Measurements from ENCODE around the gene ATP2A3.

Gene ATP2A3

GRCh38 chr17:3964203-3965117 is at the start of gene ATP2A3:
Gene ATP2A3, minus strand, starts transcription at chr17:3964437. Its CDS starts 146 bp downstream, at chr17:3964291.
- Histone ChIP-seq H3K4me1 (ENCODE audit: control insufficient read depth, insufficient read depth, low read length) (peaks cover 3% of the 10 kb centered on the region), H3K36me3 (ENCODE audit: control insufficient read depth, insufficient read depth, low read length) (no peaks in the 10 kb centered on the region), H3K4me3 (ENCODE audit: low read depth, low read length) (peak within 1 kb of the TSS; percentile 56), H3K27me3 (ENCODE audit: control insufficient read depth, insufficient read depth, low read length) (peaks cover 9% of the 10 kb centered on the region), H3K9me3 (ENCODE audit: control insufficient read depth, insufficient read depth, low read length) (no peaks in the 10 kb centered on the region), H3K9ac (ENCODE audit: low read depth, low read length) (no peak within 1 kb of the TSS)

DNA sequence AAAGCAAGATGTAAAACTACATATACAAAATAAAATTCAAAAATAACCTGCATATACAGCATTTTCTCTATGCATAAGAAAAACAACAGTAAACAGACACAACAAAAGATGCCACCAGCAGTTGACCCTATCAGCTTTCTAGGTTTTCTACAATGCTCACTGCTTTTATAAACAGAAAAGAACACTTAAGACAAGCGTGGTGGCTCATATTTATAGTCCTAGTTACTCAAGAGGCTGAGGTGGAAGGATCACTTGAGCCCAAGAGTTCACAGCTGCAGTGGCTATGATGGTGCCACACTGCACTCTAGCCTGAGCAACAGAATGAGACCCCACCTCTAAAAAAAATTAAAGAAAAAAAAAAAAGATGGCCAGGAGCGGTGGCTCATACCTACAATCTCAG is 46.5 kb upstream of the ATP2A3 start:
- H3K36me3 ChIP-seq (ENCODE audit: control insufficient read depth, insufficient read depth, low read length): peaks cover 34% of the 10 kb centered on the region
- no peak overlapping the region for H3K4me3 ChIP-seq (ENCODE audit: low read depth, low read length)
- H3K27me3 ChIP-seq (ENCODE audit: control insufficient read depth, insufficient read depth, low read length): no peaks in the 10 kb centered on the region
- H3K4me1 ChIP-seq (ENCODE audit: control insufficient read depth, insufficient read depth, low read length): peaks cover 2% of the 10 kb centered on the region
- H3K9ac ChIP-seq (ENCODE audit: low read depth, low read length): no peak overlapping the region
- no peaks in the 10 kb centered on the region for H3K9me3 ChIP-seq (ENCODE audit: control insufficient read depth, insufficient read depth, low read length)

- no peaks in the 10 kb centered on the region for H3K9me3 ChIP-seq (ENCODE audit: control insufficient read depth, insufficient read depth, low read length)
- peaks cover 28% of the 10 kb centered on the region for H3K36me3 ChIP-seq (ENCODE audit: control insufficient read depth, insufficient read depth, low read length)
- peaks cover 4% of the 10 kb centered on the region for H3K4me1 ChIP-seq (ENCODE audit: control insufficient read depth, insufficient read depth, low read length)
- no peak overlapping the region for H3K4me3 ChIP-seq (ENCODE audit: low read depth, low read length)
- no peak overlapping the region for H3K9ac ChIP-seq (ENCODE audit: low read depth, low read length)
- H3K27me3 ChIP-seq (ENCODE audit: control insufficient read depth, insufficient read depth, low read length): no peaks in the 10 kb centered on the region
Measured at GRCh38 chr17:4009186-4009785, 45.0 kb upstream of the ATP2A3 start.

GRCh38 chr17:4008441-4009185 is 44.4 kb upstream of the ATP2A3 start:
- Histone ChIP-seq H3K9me3 (ENCODE audit: control insufficient read depth, insufficient read depth, low read length) (no peaks in the 10 kb centered on the region), H3K9ac (ENCODE audit: low read depth, low read length) (no peak overlapping the region), H3K4me1 (ENCODE audit: control insufficient read depth, insufficient read depth, low read length) (peaks cover 6% of the 10 kb centered on the region), H3K36me3 (ENCODE audit: control insufficient read depth, insufficient read depth, low read length) (peaks cover 21% of the 10 kb centered on the region), H3K27me3 (ENCODE audit: control insufficient read depth, insufficient read depth, low read length) (no peaks in the 10 kb centered on the region), H3K4me3 (ENCODE audit: low read depth, low read length) (no peak overlapping the region)

DNA sequence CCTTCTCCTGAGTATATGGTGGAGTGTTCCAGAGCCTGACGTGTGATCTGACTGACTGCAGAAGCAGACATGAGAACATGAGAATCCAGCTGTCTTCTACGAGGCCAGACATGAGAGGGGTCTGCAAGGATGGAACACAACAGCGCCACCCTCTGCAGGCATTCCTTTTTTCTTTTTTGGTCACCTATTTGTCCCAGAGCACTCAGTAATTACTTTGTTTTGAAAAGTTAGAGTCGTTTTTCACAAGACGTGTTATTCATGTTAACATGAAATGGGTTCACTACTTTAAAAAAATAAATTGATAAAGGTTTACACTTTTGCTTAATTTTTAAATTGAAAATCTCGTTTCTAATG is 43.8 kb upstream of the ATP2A3 start:
- H3K36me3 ChIP-seq (ENCODE audit: control insufficient read depth, insufficient read depth, low read length): peaks cover 19% of the 10 kb centered on the region

DNA sequence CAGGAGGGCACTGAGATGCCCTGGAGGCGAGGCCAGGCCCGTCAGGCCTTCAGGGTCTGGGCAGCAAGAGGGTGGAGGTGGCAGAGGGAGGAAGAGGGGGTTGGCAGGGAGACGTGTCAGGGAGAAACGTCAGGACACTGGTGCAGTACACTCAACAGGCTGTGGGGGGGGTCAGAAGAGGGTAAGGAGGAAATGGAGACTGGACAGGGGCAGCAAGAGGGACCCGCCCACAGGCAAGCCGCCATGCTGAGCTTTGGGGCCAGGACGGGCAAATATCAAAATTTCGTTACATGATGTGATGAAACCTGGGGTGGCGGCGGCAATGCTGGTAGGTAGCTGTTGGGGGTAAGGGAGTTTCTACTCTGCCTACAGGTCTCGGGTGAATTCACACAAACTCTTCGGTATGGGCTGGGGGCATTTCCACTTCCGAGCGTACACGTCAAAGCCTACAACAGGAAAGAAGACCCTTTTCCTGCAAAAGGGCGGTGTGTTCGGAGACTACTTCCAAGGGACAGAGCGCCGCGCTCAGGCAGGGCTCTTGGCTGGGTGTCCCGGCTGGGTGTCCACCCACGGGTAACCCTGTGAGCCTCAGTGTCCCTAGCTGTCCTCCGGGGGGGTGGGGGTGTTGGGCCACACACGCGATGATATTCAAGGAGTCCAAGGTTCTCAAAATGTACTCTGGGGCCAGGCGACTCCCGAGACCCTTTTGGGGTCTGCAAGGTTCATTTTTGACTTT is 43.3 kb upstream of the ATP2A3 start:
- no peaks in the 10 kb centered on the region for H3K9me3 ChIP-seq (ENCODE audit: control insufficient read depth, insufficient read depth, low read length)
- H3K4me3 ChIP-seq (ENCODE audit: low read depth, low read length): no peak overlapping the region
- peaks cover 10% of the 10 kb centered on the region for H3K4me1 ChIP-seq (ENCODE audit: control insufficient read depth, insufficient read depth, low read length)
- no peaks in the 10 kb centered on the region for H3K27me3 ChIP-seq (ENCODE audit: control insufficient read depth, insufficient read depth, low read length)
- no peak overlapping the region for H3K9ac ChIP-seq (ENCODE audit: low read depth, low read length)
- H3K36me3 ChIP-seq (ENCODE audit: control insufficient read depth, insufficient read depth, low read length): peaks cover 17% of the 10 kb centered on the region

More for the DNA sequence above, 43.8 kb upstream of the ATP2A3 start:
- Histone ChIP-seq H3K4me1 (ENCODE audit: control insufficient read depth, insufficient read depth, low read length) (peaks cover 10% of the 10 kb centered on the region), H3K4me3 (ENCODE audit: low read depth, low read length) (no peak overlapping the region), H3K27me3 (ENCODE audit: control insufficient read depth, insufficient read depth, low read length) (no peaks in the 10 kb centered on the region), H3K9me3 (ENCODE audit: control insufficient read depth, insufficient read depth, low read length) (no peaks in the 10 kb centered on the region), H3K9ac (ENCODE audit: low read depth, low read length) (no peak overlapping the region)

GRCh38 chr17:4006745-4007211 is 42.5 kb upstream of the ATP2A3 start:
- no peak overlapping the region for H3K9ac ChIP-seq (ENCODE audit: low read depth, low read length)
- H3K4me1 ChIP-seq (ENCODE audit: control insufficient read depth, insufficient read depth, low read length): peaks cover 10% of the 10 kb centered on the region
- H3K36me3 ChIP-seq (ENCODE audit: control insufficient read depth, insufficient read depth, low read length): peaks cover 17% of the 10 kb centered on the region
- no peaks in the 10 kb centered on the region for H3K9me3 ChIP-seq (ENCODE audit: control insufficient read depth, insufficient read depth, low read length)
- no peak overlapping the region for H3K4me3 ChIP-seq (ENCODE audit: low read depth, low read length)
- no peaks in the 10 kb centered on the region for H3K27me3 ChIP-seq (ENCODE audit: control insufficient read depth, insufficient read depth, low read length)

- no peak overlapping the region for H3K4me3 ChIP-seq (ENCODE audit: low read depth, low read length)
- H3K4me1 ChIP-seq (ENCODE audit: control insufficient read depth, insufficient read depth, low read length): peaks cover 10% of the 10 kb centered on the region
- peaks cover 17% of the 10 kb centered on the region for H3K36me3 ChIP-seq (ENCODE audit: control insufficient read depth, insufficient read depth, low read length)
Measured at GRCh38 chr17:4006165-4006589, 41.9 kb upstream of the ATP2A3 start.

DNA sequence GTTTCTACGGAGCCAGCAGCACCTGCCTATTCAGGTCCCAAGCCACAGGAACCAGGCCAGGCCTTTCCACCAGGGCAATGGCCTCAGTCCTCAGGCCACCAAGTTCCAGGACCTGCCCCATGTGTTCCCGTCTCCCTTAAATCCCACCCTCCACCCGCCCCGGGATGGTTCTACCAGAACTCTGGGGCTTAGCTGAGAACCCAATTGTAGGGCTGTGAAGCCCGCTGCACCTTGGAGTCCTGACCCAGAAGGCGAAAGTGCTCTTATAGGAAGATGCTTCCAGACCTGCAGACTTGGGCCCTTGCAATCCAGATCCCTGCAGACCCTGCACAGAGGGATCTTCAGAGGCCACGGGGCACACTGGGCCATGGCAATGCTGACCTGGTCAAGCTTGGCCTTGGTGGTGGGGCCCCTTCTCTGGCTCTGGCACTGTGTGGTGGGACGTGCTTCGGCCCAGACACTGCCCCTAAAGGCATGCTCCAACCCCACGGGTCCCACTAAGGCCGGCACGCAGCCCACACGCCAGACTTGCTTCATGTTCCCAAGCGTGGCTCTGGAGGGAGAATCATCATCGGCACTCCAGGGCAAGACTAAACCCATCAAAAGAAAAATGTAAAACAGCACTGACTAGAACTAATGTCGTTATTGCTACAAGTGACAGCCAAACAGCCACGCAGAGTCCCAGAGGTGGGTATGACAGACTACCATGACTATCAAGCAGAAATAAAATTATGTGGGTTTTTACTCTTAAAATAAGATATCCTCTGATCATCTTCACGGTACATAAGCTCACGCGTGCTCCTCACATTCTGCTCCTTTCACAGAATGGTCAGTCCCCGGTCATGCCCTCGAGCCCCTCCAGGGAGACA is 41.3 kb upstream of the ATP2A3 start:
- peaks cover 10% of the 10 kb centered on the region for H3K4me1 ChIP-seq (ENCODE audit: control insufficient read depth, insufficient read depth, low read length)
- no peaks in the 10 kb centered on the region for H3K9me3 ChIP-seq (ENCODE audit: control insufficient read depth, insufficient read depth, low read length)
- H3K36me3 ChIP-seq (ENCODE audit: control insufficient read depth, insufficient read depth, low read length): peaks cover 17% of the 10 kb centered on the region
- H3K4me3 ChIP-seq (ENCODE audit: low read depth, low read length): no peak overlapping the region
- no peaks in the 10 kb centered on the region for H3K27me3 ChIP-seq (ENCODE audit: control insufficient read depth, insufficient read depth, low read length)
- H3K9ac ChIP-seq (ENCODE audit: low read depth, low read length): no peak overlapping the region

More at GRCh38 chr17:4006165-4006589, 41.9 kb upstream of the ATP2A3 start:
- Histone ChIP-seq H3K9ac (ENCODE audit: low read depth, low read length) (no peak overlapping the region), H3K9me3 (ENCODE audit: control insufficient read depth, insufficient read depth, low read length) (no peaks in the 10 kb centered on the region), H3K27me3 (ENCODE audit: control insufficient read depth, insufficient read depth, low read length) (no peaks in the 10 kb centered on the region)

GRCh38 chr17:4004517-4005295 is 40.5 kb upstream of the ATP2A3 start:
- no peak overlapping the region for H3K9ac ChIP-seq (ENCODE audit: low read depth, low read length)
- no peaks in the 10 kb centered on the region for H3K9me3 ChIP-seq (ENCODE audit: control insufficient read depth, insufficient read depth, low read length)
- peaks cover 17% of the 10 kb centered on the region for H3K36me3 ChIP-seq (ENCODE audit: control insufficient read depth, insufficient read depth, low read length)
- no peaks in the 10 kb centered on the region for H3K27me3 ChIP-seq (ENCODE audit: control insufficient read depth, insufficient read depth, low read length)
- H3K4me1 ChIP-seq (ENCODE audit: control insufficient read depth, insufficient read depth, low read length): peaks cover 10% of the 10 kb centered on the region
- H3K4me3 ChIP-seq (ENCODE audit: low read depth, low read length): no peak overlapping the region

Measured in iPS-15b (cell line).